ENCODE results near the gene TRPC5OS. TPM values are rescaled to one million over a fixed set of nuclear protein-coding genes. Genes with fewer than 3 reads are reported as not detected.

TRPC5OS gene
- total RNA-seq, result not detected in 2 replicates

GRCh38 chrX:111875881-111876280 lies at the start of gene TRPC5OS:
TSS of gene TRPC5OS (plus strand) at chrX:111876181. CDS start at chrX:111901850, 25,669 bp downstream.

Other genes with a start within 250 kb of the TRPC5OS start
- 50.8 and 58.5 TPM in 2 replicates for gene ALG13, start 195.0 kb upstream of the TRPC5OS start, total RNA-seq
- gene TRPC5, start 206.6 kb downstream of the TRPC5OS start, total RNA-seq, result not detected in 2 replicates
- not detected in 2 replicates for gene RTL4, start 206.8 kb downstream of the TRPC5OS start, total RNA-seq